ENCODE data around the gene C1QTNF8.

The C1QTNF8 gene

DNA sequence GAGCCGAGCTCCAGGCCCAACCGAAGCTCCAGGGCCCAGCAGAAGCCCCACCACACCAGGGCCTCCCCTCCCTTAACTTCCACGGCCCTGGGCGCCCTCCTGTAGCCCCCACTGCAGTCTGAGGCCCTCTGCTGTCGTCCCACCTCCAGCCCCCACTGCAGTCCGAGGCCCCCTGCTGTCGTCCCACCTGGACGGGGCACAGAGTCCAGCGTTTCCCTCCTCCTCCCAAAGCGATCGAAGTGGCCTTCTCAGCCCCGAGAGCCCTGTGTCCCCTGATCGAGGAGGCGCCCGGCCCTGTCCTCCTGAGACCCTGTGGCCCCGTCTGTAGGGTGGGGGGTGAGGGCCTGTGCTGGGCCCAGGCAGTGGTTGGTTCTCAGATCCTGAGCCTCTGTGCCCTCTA lies 31.1 kb upstream of the C1QTNF8 start:
- DNase-seq: no peak

GRCh38 chr16:1126586-1126985 lies 30.5 kb upstream of the C1QTNF8 start:
- DNase-seq: no peak

GRCh38 chr16:1126044-1126443 lies 30.0 kb upstream of the C1QTNF8 start:
- DNase-seq: no peak

- no peak for DNase-seq
Measured at GRCh38 chr16:1125471-1125870, 29.4 kb upstream of the C1QTNF8 start.

GRCh38 chr16:1124795-1125194 lies 28.8 kb upstream of the C1QTNF8 start:
- DNase-seq: no peak

DNA sequence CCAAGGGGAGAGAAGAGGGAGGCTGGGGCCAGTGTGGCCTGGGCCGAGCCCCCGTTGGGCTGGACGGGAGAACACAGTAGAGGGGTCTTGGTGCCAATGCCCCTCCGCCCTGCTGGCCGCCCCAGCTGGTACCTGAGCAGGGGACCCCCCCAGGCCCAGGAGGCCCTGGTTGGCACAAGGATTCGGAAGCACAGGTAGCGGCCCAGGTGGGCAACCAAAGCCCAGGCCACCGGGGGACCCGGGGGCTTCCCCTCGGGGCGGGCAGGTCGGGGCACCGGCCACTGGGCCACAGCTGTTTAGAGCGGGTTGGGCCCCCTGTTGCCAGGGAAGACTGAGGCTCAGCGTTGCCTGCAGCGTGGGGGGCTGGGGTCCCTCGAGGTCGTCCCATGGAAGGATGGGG lies 28.2 kb upstream of the C1QTNF8 start:
- no peak for DNase-seq

- DNase-seq: no peak
Measured at GRCh38 chr16:1123525-1124230, 27.6 kb upstream of the C1QTNF8 start.

DNA sequence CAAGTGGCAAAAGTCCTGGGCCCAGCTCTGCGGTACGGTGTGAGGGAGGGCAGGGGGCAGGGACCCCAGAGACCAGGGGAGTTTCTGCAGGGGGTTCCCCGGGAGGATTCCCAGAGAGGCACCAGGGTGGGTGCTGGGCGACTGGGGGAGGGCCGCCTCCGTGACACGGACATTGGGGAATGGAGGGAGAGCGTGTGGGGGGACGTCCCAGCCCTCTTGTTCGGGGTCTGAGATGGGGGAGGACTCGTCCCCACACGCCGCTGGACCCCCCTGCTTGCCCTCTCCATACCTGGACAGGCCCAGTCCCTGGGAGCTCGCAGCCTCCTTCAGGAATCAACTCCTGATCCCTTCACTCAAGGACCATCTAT lies 26.3 kb upstream of the C1QTNF8 start:
- DNase-seq: no peak

GRCh38 chr16:1121601-1122397 lies 25.8 kb upstream of the C1QTNF8 start:
- DNase-seq: no peak

DNA sequence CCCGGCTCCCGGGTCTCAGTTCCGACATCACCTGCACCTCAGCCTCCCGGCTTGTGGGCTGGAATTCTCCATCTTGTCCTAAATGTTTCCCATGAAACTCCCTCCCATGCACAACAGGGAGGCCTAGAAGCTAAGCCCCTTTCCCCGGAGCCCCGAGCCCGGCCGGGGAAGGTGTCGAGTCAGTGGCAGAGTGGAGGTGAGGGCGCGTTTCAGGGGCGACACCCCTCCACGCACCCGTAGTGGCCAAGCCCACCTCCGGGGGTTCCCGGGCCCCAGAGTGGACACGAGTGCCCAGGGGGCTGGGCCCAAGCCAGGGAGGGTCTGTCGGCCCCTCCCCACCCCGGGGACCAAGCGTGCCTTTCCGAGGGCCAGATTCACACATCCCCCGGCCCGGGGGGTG lies 25.0 kb upstream of the C1QTNF8 start:
- DNase-seq: no peak

DNA sequence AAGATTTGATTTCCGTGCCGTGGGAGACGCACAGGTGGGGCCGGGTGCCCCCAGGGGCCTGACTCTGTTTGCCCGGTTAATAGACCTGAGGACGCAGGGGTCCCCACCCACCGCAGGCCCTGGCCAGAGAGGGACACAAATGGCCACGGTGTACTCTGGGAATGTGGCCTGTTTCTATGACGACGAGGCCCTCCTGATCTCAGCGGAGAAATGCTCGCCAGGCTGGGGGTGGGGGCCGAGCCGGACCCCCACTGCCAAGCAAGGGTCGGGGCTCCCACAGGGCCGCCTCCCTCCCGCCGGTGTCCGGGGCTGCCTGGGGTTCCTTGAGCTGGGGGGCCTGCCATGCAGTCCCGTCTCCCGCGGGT lies 24.5 kb upstream of the C1QTNF8 start:
- no peak for DNase-seq

DNA sequence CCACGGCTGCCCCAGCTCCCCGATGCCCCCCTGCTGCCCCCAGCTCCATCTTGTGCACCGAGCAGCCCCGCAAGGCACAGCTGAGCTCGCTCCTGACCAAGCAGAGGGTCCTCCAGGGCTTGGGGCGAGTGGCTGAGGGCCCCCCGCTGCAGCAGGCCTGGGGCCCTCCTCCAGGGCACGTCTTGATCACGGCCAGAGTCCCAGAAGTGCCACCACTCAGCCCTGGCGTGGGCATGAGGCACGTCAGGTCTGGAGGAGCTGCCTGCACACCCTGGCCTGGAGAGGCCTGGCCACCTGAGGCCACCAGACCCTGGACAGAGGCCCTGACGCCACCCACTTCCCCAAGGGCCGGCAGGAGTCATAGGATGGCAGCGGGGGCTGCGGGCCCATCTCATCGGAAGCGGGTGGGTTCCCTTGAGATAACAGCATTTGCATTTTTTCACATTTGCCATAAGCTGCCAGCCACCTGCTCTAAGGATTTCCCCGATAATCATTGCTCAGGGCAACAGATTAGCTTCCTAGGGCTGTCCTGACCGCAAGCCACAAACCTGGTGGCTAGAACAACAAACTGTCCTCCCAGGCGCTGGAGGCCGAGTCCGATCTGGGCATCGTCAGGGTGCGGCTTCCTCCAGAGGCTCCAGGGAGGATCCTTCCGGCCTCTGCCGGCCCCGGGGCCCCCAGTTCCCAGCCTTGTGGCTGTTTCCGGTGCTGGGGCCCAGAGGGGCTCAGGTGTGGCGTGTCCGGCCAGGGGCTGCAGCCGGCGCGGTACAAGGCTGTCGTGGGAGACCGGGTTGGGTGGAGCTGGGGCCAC lies 23.9 kb upstream of the C1QTNF8 start:
- no peak for DNase-seq

DNA sequence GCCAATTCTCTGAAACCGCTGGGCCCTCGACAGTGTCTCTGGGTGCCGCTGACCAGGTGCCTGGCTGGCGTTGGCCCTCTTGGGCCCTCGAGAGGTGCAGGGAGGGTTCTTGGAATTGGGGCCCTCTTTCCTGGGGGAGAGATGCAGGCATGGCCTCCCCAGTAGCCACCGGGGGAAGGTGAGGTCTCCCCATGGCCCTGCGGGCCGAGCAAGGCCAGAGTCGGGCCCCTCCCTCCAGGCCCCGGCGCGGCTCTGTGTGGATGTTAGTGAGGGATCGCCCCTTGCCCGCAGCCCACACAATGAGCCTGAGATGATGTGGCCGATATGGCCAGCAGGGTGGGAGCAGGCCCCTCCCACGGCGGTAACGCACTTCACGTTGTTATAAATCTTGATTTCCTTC lies 23.1 kb upstream of the C1QTNF8 start:
- no peak for DNase-seq

GRCh38 chr16:1117926-1118325 lies 21.9 kb upstream of the C1QTNF8 start:
- DNase-seq: no peak

DNA sequence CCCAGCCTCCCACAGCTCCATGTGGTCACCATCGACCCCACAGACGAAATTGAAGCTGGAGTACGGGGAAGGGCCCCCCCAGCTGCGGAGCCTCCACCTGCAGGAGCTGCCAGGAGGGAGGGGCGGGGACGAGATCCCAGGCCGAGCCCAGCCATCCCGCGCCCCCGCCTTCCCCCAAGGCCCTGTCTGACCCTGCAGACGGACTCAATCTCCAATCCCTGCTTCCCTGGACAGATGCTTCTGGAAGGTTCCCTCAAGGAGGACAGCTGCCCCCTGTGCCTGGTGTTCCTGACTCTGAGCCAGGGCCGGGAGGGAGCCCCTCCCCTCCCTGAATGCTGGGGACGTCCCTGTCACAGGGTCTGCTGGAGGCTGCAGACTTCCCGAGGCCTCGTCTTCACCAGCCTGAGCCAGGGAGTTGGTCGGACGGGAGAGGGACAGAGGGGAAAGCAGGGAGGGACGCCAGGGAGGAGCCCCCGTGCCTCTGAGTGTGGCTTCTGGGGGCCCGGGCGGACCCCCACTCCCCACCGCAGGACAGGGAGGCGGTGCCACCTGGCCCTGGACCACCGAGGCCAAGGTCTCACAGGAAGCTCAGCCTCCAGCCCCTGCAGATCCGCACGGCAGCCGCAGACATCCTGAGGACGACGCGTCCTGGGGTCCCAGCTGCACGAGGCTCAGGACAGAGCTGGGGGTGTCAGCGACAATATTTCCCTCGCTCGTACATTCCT lies 21.3 kb upstream of the C1QTNF8 start:
- DNase-seq: no peak

- DNase-seq: no peak
Measured at GRCh38 chr16:1116693-1117077, 20.6 kb upstream of the C1QTNF8 start.

DNA sequence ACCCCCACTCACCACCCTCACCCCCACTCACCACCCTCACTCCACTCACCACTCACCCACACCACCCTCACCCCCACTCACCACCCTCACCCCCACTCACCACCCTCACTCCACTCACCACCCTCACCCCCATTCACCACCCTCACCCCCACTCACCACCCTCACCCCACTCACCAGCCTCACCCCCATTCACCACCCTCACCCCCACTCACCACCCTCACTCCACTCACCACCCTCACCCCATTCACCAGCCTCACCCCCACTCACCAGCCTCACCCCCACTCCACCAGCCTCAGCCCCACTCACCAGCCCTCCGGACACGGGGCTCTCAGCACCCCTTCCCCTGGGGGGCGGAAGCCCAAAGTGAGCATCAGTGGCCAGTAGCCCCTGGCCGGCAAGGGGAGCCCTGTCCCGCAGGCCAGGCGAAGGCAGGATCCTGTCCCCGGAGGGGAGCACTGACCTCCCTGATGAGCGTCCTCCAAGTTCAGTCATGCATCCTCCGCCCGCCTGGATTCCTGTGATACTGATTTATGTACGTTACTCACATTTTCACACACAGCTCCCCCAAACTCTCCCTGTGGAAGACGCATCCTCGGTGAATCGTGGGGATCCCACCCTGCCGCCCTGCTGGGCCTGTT lies 18.0 kb upstream of the C1QTNF8 start:
- DNase-seq: no peak

DNA sequence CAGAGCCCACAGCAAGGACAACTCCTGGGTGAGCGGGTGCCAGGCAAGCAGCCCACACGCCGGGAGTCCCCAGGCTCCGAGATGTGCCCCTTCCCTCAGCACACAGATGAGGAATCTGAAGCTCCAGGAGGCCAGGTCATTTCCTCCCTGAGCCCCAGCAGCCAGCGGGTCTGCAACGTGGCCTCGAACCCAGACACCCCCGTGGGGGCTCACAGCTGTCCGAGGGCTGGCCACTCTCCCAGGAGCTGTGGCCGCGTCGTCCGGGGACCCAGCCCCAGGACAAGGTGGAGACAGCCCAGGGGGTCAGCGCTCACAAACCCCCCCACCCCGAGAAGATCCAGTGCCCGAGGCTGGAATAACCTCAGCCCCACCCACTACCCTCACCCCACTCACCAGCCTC lies 17.4 kb upstream of the C1QTNF8 start:
- no peak for DNase-seq

DNA sequence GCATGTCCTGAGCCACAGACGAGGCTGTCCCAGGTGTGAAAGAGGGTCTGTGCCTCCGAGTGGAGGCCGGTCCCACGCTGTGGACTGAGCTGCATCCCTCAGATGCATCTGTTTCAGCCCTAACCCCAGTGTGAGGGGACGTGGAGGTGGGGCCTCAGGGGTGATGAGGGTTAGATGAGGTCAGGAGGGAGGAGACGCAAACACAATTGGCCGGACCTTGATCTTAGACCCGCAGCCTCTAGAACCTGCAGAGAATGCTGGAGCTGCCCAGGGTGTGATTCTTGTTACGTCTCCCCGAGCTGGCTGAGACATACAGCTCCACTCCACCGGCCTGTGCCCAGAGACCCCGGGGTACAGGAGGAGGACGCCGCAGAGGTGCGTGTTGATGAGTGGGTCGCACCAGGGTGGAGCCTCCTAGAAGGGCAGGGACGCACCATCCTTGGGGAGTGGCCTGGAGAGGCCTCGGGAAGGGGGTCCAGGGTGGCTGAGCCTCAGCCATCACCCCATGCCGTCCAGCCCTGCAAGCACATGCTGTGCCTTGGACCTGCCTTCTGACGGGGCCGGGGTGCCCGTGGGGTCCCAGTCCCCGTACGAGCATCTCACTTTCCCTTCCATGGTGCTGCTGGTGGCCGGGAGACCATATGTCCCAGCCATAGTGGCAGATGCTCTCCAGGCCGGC lies 16.6 kb upstream of the C1QTNF8 start:
- no peak for DNase-seq

DNA sequence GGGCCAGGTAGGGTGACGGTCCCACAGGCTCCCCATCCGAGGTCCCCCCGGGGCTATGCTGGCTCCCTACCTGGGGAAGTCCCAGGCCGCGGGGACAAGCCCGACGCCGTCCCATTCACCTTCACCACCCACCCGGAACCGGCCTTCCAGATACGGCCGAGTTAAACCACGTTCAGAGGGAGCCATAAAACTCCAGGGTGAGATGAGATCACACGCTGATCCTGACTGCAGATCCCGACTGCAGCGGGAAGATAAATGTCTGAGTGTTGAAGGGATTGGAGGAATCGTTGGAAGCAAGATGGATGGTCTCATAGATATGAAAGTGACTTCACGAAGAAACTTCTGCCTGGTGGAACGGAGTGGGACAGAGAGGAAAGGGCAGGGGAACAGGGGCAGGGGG lies 13.6 kb upstream of the C1QTNF8 start:
- no peak for DNase-seq

- DNase-seq: no peak
Measured at GRCh38 chr16:1108299-1109252, 12.5 kb upstream of the C1QTNF8 start.
